CD4-positive, alpha-beta T cell treated with Interleukin-12 subunit alpha and Interleukin-12 subunit beta, for 1 hour (primary cell): ENCODE data around the gene LST1.

Experiments used
- DNase-seq: peaks from one replicate; pipeline ENCODE4 v3.0.0-alpha.2; 2020

Gene LST1

GRCh38 chr6:31586008-31586407 is at the start of gene LST1:
TSS of gene LST1 (plus strand) at chr6:31586277. CDS start at chr6:31587300, 1,023 bp downstream.
- no peak for DNase-seq

GRCh38 chr6:31538805-31539400 is 47.2 kb upstream of the LST1 start:
- peak; percentile 42 for DNase-seq

- DNase-seq = no peak
These were observed 45.4 kb upstream of the LST1 start for GRCh38 chr6:31540640-31541039.

- DNase-seq = peak; percentile 84
These were observed 44.9 kb upstream of the LST1 start for GRCh38 chr6:31541059-31541657.

- DNase-seq = peak; percentile 95
These were observed 44.2 kb upstream of the LST1 start, which contains the start of gene DDX39B for GRCh38 chr6:31541658-31542521. TSS of gene DDX39B (minus strand) at chr6:31542003. CDS start at chr6:31540532, 1,471 bp downstream.

GRCh38 chr6:31543639-31544038 is 42.4 kb upstream of the LST1 start:
- DNase-seq = no peak

- no peak for DNase-seq
These were observed 41.4 kb upstream of the LST1 start for GRCh38 chr6:31544676-31545075.

GRCh38 chr6:31545291-31545690 is 40.8 kb upstream of the LST1 start:
- DNase-seq = no peak

GRCh38 chr6:31546339-31546957 is 39.6 kb upstream of the LST1 start, which contains the start of gene ATP6V1G2:
TSS of gene ATP6V1G2 (minus strand) at chr6:31546608. CDS start at chr6:31546559, 49 bp downstream.
- DNase-seq = peak; percentile 87

GRCh38 chr6:31546958-31547726 is 38.9 kb upstream of the LST1 start, which contains the start of gene NFKBIL1:
TSS of gene NFKBIL1 (plus strand) at chr6:31547608. CDS start at chr6:31547695, 87 bp downstream.
- peak; percentile 93 for DNase-seq

GRCh38 chr6:31547727-31548543 is 38.1 kb upstream of the LST1 start:
- DNase-seq = no peak

GRCh38 chr6:31548544-31548873 is 37.6 kb upstream of the LST1 start:
- no peak for DNase-seq

- DNase-seq = peak; percentile 77
These were observed 34.7 kb upstream of the LST1 start for GRCh38 chr6:31551371-31551770.

- no peak for DNase-seq
These were observed 29.8 kb upstream of the LST1 start for GRCh38 chr6:31556307-31556706.

- no peak for DNase-seq
These were observed 28.4 kb upstream of the LST1 start for GRCh38 chr6:31557443-31558317.

GRCh38 chr6:31558318-31558625 is 27.8 kb upstream of the LST1 start:
- no peak for DNase-seq

- DNase-seq = peak; percentile 74
These were observed 27.2 kb upstream of the LST1 start for GRCh38 chr6:31558631-31559500.

GRCh38 chr6:31559606-31559957 is 26.5 kb upstream of the LST1 start:
- DNase-seq = no peak

GRCh38 chr6:31559958-31560696 is 25.9 kb upstream of the LST1 start:
- DNase-seq = peak; percentile 62
